DOHH2 (cell line): ENCODE results near the gene ILF2.

Source experiments
- EZH2phosphoT487 ChIP-seq: fragments of 200-600 bp; sonication (generic); IDR thresholded peaks from 2 replicates; pipeline ENCODE4 v1.6.1; 2017; ENCODE audit warnings: borderline replicate concordance, mild to moderate bottlenecking, antibody characterized with exemption, low read length, moderate library complexity, mixed read lengths
- TF ChIP-seq, protein P1 (sequence below): fragments of 200-600 bp; sonication (generic); IDR thresholded peaks from one replicate; pipeline ENCODE4 v1.5.1; 2014; ENCODE audit warnings: antibody characterized with exemption, mild to moderate bottlenecking, low read depth, low read length; ENCODE audit not compliant: poor library complexity, severe bottlenecking

DNA sequence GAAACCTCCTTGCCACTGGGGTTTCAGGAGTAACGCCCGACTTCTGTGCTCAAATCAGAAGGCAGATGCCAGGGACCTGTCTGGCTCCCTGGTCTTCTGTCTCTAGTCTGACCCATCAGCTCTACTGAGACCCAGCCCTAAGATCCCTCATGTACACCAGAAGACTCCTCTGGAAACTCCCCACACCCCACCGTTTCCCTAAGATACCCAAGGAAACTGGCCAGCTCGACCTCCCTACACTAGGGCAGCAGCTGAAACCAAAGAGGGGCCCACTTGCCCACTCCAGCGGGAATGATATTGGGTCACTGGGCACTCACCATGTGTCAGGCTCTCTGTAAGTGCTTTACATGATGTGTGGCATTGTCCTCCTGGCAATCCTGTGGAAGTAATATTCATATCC lies 57.4 kb downstream of the ILF2 start:
- TF ChIP-seq, protein P1, sequence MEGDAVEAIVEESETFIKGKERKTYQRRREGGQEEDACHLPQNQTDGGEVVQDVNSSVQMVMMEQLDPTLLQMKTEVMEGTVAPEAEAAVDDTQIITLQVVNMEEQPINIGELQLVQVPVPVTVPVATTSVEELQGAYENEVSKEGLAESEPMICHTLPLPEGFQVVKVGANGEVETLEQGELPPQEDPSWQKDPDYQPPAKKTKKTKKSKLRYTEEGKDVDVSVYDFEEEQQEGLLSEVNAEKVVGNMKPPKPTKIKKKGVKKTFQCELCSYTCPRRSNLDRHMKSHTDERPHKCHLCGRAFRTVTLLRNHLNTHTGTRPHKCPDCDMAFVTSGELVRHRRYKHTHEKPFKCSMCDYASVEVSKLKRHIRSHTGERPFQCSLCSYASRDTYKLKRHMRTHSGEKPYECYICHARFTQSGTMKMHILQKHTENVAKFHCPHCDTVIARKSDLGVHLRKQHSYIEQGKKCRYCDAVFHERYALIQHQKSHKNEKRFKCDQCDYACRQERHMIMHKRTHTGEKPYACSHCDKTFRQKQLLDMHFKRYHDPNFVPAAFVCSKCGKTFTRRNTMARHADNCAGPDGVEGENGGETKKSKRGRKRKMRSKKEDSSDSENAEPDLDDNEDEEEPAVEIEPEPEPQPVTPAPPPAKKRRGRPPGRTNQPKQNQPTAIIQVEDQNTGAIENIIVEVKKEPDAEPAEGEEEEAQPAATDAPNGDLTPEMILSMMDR: no peak
- no peak for TF ChIP-seq EZH2phosphoT487
